Measurements from ENCODE around the gene ABHD2.
A peak's percentile ranks its signal among the peaks of the same experiment; 100 is the strongest.

The ABHD2 gene

DNA sequence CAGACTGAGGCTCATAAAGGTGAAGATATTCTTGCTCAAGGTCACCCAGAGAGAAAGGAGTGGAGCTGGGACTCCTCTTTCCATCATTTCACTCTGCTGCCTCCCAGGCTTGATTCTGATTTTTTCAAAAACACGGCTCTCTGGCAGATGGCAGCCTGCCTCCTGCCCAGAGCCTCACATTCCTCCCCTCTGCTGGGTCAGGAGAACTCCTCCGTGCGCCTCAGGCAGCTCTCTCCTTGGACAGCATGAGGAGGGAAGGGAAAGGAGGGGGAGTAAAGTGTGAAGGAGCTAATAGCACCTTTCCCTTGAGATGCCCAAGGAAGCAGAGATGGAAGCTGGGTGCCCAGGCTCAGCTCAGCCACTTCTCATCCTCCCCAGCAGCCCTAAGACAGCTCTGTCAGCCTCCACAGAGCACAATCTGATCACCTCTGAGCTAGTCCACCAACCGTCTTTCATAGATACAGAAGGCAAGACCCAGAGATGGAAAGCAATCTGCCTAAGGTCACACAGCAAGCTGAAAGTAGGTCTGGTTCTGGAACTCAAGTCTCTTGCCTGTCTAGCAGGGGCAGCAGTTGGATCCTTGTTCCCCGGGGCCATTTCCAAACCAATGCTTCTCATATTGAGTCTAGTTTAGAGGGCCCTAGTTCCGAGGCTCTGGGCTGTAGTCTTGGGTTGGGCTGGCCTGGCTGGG lies 129.6 kb downstream of the ABHD2 start:
- no peaks in the 10 kb centered on the region for H3K9me3 ChIP-seq (replicated peaks in 1 of 11)
- H3K27ac ChIP-seq, result no peak overlapping the region
- H3K4me1 ChIP-seq, result 0 out of 20 replicates have a peak, but pooled peaks cover 0 to 3% (median 0%) of the 10 kb centered on the region in 10 experiments
- H3K27me3 ChIP-seq, result no peaks in the 10 kb centered on the region
- TF ChIP-seq Cebpa-rat (IDR thresholded peaks at IDR 0.05), result no peak
- no peak overlapping the region for H3K4me3 ChIP-seq
- H3K4me2 ChIP-seq, result no peak overlapping the region
- H3K9ac ChIP-seq, result no peak overlapping the region
- peaks cover 0 to 5% (median 0%) of the 10 kb centered on the region in 11 experiments; a peak in 2 of 22 replicates for H4K20me1 ChIP-seq
- no peaks in the 10 kb centered on the region for H3K36me3 ChIP-seq

DNA sequence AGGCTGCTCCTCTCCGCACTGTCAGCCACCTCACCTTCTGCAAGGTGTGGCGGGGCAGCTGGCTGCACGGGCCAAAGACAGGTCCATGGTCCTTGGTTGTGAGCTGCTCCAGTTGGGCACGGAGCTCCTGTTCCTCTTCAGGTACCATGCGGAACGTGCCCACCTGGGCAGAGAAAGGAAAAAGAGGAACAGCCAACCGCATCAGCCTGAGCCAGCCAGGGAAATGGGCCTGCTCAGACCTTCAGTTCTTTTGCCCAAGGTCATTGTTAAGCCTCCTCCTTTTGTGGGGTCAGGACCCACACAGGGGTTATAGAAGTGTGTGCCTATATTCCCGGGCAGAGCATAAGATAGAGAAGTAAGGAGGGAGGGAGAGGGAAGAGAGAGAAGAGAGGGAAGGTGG lies 130.3 kb downstream of the ABHD2 start:
- Histone ChIP-seq H3K4me1 (0 out of 20 replicates have a peak, but pooled peaks cover 0 to 3% (median 0%) of the 10 kb centered on the region in 10 experiments), H3K9me3 (replicated peaks in 1 of 11) (no peaks in the 10 kb centered on the region), H4K20me1 (peaks cover 0 to 5% (median 0%) of the 10 kb centered on the region in 11 experiments; a peak in 2 of 22 replicates), H3K4me3 (no peak overlapping the region), H3K9ac (no peak overlapping the region), H3K27me3 (no peaks in the 10 kb centered on the region), H3K36me3 (no peaks in the 10 kb centered on the region), H3K4me2 (no peak overlapping the region), H3K27ac (no peak overlapping the region)
- TF ChIP-seq Cebpa-rat (IDR thresholded peaks at IDR 0.05), result no peak

DNA sequence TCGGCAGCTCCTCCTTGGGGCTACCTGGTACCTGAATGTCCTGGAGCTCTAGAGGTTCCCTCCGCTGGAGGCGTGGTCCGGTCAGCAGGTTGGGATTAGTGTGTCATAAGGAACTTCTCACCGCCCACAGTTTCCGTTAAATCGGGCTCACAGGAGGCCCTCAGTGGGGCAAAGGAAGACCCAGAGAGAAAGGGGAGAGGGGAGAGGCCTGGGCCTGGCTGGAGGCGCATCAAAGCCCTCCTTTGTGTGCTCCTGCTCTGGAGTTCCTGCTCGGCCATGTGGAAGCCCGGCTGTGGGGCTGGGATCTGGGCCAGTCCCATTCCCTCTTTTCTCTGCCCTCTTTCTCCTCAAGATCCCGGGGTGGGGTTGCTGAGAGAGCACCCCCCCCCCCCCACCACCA lies 133.3 kb downstream of the ABHD2 start, which contains the start of gene RLBP1:
Gene RLBP1, minus strand, starts transcription at position 37 of the 400 bp plus-strand sequence. CDS start 2,604 bp downstream, outside the sequence.
- H3K36me3 ChIP-seq, result no peaks in the 10 kb centered on the region
- H3K9ac ChIP-seq, result no peak within 1 kb of the TSS
- TF ChIP-seq Cebpa-rat (IDR thresholded peaks at IDR 0.05), result no peak
- no peaks in the 10 kb centered on the region for H3K9me3 ChIP-seq (replicated peaks in 1 of 11)
- no peak within 1 kb of the TSS for H3K4me2 ChIP-seq
- H3K27ac ChIP-seq, result no peak within 1 kb of the TSS
- no peaks in the 10 kb centered on the region for H3K27me3 ChIP-seq
- no peak within 1 kb of the TSS for H3K4me3 ChIP-seq
- H4K20me1 ChIP-seq, result peaks cover 0 to 5% (median 0%) of the 10 kb centered on the region in 11 experiments; a peak in 2 of 22 replicates
- no peaks in the 10 kb centered on the region for H3K4me1 ChIP-seq

DNA sequence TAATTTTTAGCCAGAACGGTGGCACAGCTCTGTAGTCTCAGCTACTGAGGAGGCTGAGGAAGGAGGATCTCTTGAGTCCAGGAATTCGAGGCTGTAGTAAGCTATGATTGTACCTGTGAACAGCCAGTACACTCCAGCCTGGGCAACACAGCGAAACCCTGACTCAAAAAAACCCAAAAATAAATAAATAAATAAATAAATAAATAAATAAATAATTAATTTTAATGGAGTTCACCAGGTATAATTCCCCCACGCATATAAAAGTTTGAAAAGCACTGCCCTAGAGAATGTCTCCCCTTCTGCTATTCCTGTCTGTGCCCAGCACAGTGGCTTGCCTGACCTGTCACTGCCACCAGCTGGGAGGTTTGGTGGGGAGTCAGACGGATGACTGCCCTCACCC lies 137.3 kb downstream of the ABHD2 start:
- TF ChIP-seq Cebpa-rat (IDR thresholded peaks at IDR 0.05), result no peak
- no peaks in the 10 kb centered on the region for H3K9me3 ChIP-seq (replicated peaks in 1 of 11)
- no peaks in the 10 kb centered on the region for H3K27me3 ChIP-seq
- H3K9ac ChIP-seq, result no peak overlapping the region
- no peaks in the 10 kb centered on the region for H4K20me1 ChIP-seq
- no peak overlapping the region for H3K4me2 ChIP-seq
- H3K36me3 ChIP-seq, result no peaks in the 10 kb centered on the region
- peaks cover 0 to 9% (median 7%) of the 10 kb centered on the region in 10 experiments; a peak in 16 of 20 replicates for H3K4me1 ChIP-seq
- H3K4me3 ChIP-seq, result no peak overlapping the region
- no peak overlapping the region for H3K27ac ChIP-seq

DNA sequence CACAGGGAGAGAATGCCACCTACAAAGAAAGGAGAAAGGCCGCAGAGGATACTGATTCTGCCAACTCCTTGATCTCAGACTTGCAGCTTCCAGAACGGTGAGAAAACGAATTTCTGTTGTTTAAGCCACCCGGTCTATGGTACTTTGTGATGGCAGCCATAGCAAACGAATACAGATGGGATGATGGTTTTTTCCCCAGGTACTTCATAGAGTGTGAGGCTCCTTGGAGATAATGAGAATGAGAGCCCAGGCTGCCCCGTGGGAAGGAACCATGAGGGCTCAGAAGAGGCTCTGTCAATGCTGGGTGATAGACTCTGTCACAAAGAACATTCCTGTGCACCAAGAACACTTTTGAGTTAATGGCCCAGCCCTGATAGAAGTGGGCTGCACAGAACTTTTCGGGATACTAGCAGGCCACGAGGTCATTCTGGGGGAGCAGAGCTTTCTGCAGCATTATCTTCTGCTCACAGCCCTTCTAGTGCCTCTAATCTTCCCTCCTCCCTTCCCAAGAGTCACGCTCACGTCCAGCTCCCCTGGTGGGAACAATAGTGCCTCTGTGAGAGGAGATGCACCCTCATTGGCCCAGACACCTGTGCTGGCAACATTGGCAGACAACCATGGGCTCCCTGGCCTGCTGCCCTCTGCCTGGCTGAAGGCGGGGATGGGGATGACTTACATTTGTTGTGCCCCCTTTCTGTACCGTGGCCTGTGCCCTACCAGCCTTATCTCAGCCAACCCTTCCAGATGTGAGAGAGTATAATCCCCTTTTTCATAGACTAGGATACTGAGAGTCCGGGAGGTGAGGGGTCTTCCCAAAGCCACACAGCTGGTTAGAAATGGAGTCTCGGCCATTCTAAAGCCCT lies 138.3 kb downstream of the ABHD2 start:
- Histone ChIP-seq H4K20me1 (no peaks in the 10 kb centered on the region), H3K27me3 (no peaks in the 10 kb centered on the region), H3K4me2 (no peak overlapping the region), H3K4me3 (no peak overlapping the region), H3K9ac (no peak overlapping the region), H3K9me3 (replicated peaks in 1 of 11) (no peaks in the 10 kb centered on the region), H3K27ac (no peak overlapping the region), H3K4me1 (peaks cover 5 to 16% (median 13%) of the 10 kb centered on the region in 10 experiments; a peak in 17 of 20 replicates), H3K36me3 (no peaks in the 10 kb centered on the region)
- no peak for TF ChIP-seq Cebpa-rat (IDR thresholded peaks at IDR 0.05)

DNA sequence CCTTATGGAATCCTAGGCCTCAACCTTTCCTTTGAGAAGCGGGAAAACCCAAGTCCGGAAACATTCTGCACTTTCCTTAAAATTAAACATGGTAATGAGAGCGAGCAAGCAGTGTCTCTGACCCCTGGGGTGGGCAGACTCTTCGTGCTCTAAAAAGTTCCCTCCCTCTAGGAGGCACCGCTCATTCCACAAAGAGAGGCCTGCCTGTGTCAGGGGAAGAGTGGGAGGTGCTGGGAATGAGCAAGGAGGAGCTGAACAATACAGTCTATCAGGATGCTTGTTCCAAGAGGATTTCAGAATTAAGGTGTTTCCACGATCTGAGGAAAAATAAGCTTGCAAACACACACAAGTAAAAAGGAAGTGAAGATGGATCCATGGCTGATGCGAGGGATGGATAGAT lies 139.2 kb downstream of the ABHD2 start:
- Histone ChIP-seq H3K4me2 (no peak overlapping the region), H3K27me3 (no peaks in the 10 kb centered on the region), H3K4me1 (peaks cover 5 to 16% (median 13%) of the 10 kb centered on the region in 10 experiments; a peak in 17 of 20 replicates), H3K4me3 (no peak overlapping the region), H3K36me3 (no peaks in the 10 kb centered on the region), H4K20me1 (no peaks in the 10 kb centered on the region), H3K27ac (no peak overlapping the region), H3K9ac (no peak overlapping the region), H3K9me3 (replicated peaks in 1 of 11) (no peaks in the 10 kb centered on the region)
- no peak for TF ChIP-seq Cebpa-rat (IDR thresholded peaks at IDR 0.05)

DNA sequence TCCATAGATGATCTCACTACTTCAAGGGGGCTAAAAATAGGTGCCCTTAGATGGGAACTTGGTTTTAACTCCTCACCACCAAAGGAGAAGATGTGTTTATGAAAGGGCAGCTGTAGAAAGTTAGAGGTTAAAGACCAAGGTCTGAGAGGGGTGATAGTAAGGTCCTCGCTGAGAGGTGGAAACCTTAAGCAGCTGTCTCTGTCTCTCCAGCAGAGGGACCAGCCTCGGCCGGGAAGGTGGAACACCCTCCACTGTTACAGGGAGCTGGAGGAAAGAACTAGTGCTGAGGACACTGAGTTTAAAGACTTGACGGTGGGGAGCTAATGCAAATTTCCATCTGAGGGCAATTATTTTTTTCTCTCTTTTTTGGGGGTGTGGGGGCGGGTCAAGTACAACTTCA lies 142.0 kb downstream of the ABHD2 start:
- Histone ChIP-seq H3K27ac (no peak overlapping the region), H4K20me1 (no peaks in the 10 kb centered on the region), H3K9ac (no peak overlapping the region), H3K4me2 (peak overlapping the region in 9 of 11 experiments; percentile 4 to 43 (median 21); a peak in 10 of 22 replicates), H3K27me3 (no peaks in the 10 kb centered on the region), H3K4me3 (no peak overlapping the region), H3K4me1 (peaks cover 5 to 16% (median 13%) of the 10 kb centered on the region in 10 experiments; a peak in 17 of 20 replicates), H3K9me3 (replicated peaks in 1 of 11) (no peaks in the 10 kb centered on the region; a peak in 1 of 22 replicates), H3K36me3 (no peaks in the 10 kb centered on the region)
- no peak for TF ChIP-seq Cebpa-rat (IDR thresholded peaks at IDR 0.05)

DNA sequence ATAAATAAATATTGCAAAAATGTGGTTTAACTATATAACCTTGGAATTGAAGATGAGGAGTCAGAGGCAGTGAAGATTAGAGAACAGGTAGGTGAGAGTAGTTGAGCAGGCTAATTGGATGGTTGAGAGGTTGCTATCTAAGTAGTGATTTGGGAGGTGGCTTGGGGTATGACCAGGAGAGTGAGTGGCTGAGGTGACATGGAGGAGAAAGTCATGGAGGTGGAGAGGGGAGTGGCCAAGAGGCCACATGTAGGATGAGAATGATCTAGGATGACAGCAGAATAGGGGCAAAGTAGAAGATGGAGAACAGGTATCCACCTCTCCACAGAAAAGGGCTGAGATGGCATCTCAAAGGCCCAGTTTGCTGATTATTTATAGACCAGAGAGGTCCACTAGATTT lies 143.6 kb downstream of the ABHD2 start:
- Histone ChIP-seq H3K9ac (no peak overlapping the region), H4K20me1 (no peaks in the 10 kb centered on the region), H3K27me3 (no peaks in the 10 kb centered on the region), H3K36me3 (no peaks in the 10 kb centered on the region), H3K9me3 (replicated peaks in 1 of 11) (no peaks in the 10 kb centered on the region; a peak in 1 of 22 replicates), H3K4me1 (peaks cover 5 to 16% (median 13%) of the 10 kb centered on the region in 10 experiments; a peak in 17 of 20 replicates), H3K4me3 (no peak overlapping the region), H3K27ac (no peak overlapping the region), H3K4me2 (no peak overlapping the region)
- no peak for TF ChIP-seq Cebpa-rat (IDR thresholded peaks at IDR 0.05)

Measured in BLaER1 treated with 17β-estradiol and CSF1 and Interleukin-3, amounts not matched to agents 10 nM and 100 nM (cell line).